Suprapubic skin (tissue), 4 donors: ENCODE results near the gene DUS2. TPM values are rescaled to one million over a fixed set of nuclear protein-coding genes. Genes with fewer than 3 reads are reported as not detected.

Experiments used
- DNase-seq, 2 donors: peaks; one replicate each; pipeline ENCODE4 v3.0.0-alpha.2; 2019; ENCODE audit warnings: low spot score in 2 of 2
- H3K27ac ChIP-seq: fragments of 200-600 bp; sonication (generic); one replicate; pipeline ENCODE4 v1.5.1; 2019
- H3K27me3 ChIP-seq: fragments of 200-600 bp; sonication (generic); one replicate; pipeline ENCODE4 v1.5.1; 2019
- H3K36me3 ChIP-seq: fragments of 200-600 bp; sonication (generic); one replicate; pipeline ENCODE4 v1.5.1; 2019
- H3K4me1 ChIP-seq: fragments of 200-600 bp; sonication (generic); one replicate; pipeline ENCODE4 v1.5.1; 2019
- H3K4me3 ChIP-seq: fragments of 200-600 bp; sonication (generic); one replicate; pipeline ENCODE4 v1.5.1; 2019; ENCODE audit warnings: mild to moderate bottlenecking
- H3K9me3 ChIP-seq: fragments of 200-600 bp; sonication (generic); one replicate; pipeline ENCODE4 v1.5.1; 2019
- CTCF ChIP-seq, 2 donors: fragments of 200-600 bp in 1 of 2; fragments of 450-650 bp in 1 of 2; sonication (generic) in 1 of 2; IDR thresholded peaks; one replicate each; pipeline ENCODE4 v1.5.1; 2016 to 2019; ENCODE audit warnings: antibody characterized with exemption in 2 of 2, mild to moderate bottlenecking in 1 of 2, moderate library complexity in 1 of 2
- EP300 ChIP-seq: sonication (generic); formaldehyde crosslinking; IDR thresholded peaks from one replicate; pipeline ENCODE4 v1.6.1; 2017; ENCODE audit warnings: antibody characterized with exemption
- POLR2A ChIP-seq, 2 donors: fragments of 450-650 bp; IDR thresholded peaks; one replicate each; pipeline ENCODE4 v1.6.1; 2017; ENCODE audit warnings: antibody characterized with exemption in 2 of 2, mild to moderate bottlenecking in 2 of 2, moderate library complexity in 2 of 2
- POLR2AphosphoS5 ChIP-seq, 3 donors: sonication (generic); formaldehyde crosslinking; IDR thresholded peaks; one replicate each; pipeline ENCODE4 v1.6.1; 2017; ENCODE audit warnings: antibody characterized with exemption in 3 of 3
- WGBS: methylation state at CpG from one replicate; pipeline ENCODE4 v1.1.5; 2018; 5-methylcytosine and 5-hydroxymethylcytosine counted together
- total RNA-seq, 4 donors: library from RNA; depleted of rRNA; stranded (reverse); fragments of >200 nt; gene quantifications; one replicate each; pipeline ENCODE4 v1.1.0, GENCODE V29; 2016

DUS2 gene
- total RNA-seq, 4 donors from 2014 or later = 14.4 to 21.6 (median 15.5) TPM

- 86% methylated on average over 2 of the region's 2 CpGs for WGBS
- TF ChIP-seq EP300 (no peak), POLR2AphosphoS5 (IDR thresholded peaks at IDR 0.05) (no peak), POLR2A (IDR thresholded peaks at IDR 0.05) (no peak), CTCF (IDR thresholded peaks at IDR 0.05) (no peak)
- Histone ChIP-seq H3K27ac (no peak overlapping the region), H3K4me1 (peaks cover 78% of the 10 kb centered on the region), H3K36me3 (no peaks in the 10 kb centered on the region), H3K27me3 (no peaks in the 10 kb centered on the region), H3K4me3 (peak overlapping the region; percentile 84), H3K9me3 (no peaks in the 10 kb centered on the region)
- no peak for DNase-seq
Observed at GRCh38 chr16:68087688-68088087, 64.6 kb downstream of the DUS2 start.

- Histone ChIP-seq H3K4me1 (peaks cover 81% of the 10 kb centered on the region), H3K36me3 (no peaks in the 10 kb centered on the region), H3K9me3 (no peaks in the 10 kb centered on the region), H3K4me3 (no peak overlapping the region), H3K27me3 (no peaks in the 10 kb centered on the region), H3K27ac (no peak overlapping the region)
- DNase-seq = no peak
- TF ChIP-seq EP300 (no peak), POLR2A (IDR thresholded peaks at IDR 0.05) (no peak), CTCF (IDR thresholded peaks at IDR 0.05) (no peak), POLR2AphosphoS5 (IDR thresholded peaks at IDR 0.05) (no peak)
- 83% methylated on average over 9 of the region's 9 CpGs for WGBS
Observed at GRCh38 chr16:68088130-68088972, 65.3 kb downstream of the DUS2 start.

GRCh38 chr16:68089067-68089466, 66.0 kb downstream of the DUS2 start:
- no peak overlapping the region for H3K4me3 ChIP-seq
- no peak for TF ChIP-seq POLR2AphosphoS5 (IDR thresholded peaks at IDR 0.05)
- no peak for TF ChIP-seq POLR2A (IDR thresholded peaks at IDR 0.05)
- no peak for TF ChIP-seq EP300
- no peak for TF ChIP-seq CTCF (IDR thresholded peaks at IDR 0.05)
- no peaks in the 10 kb centered on the region for H3K9me3 ChIP-seq
- peaks cover 81% of the 10 kb centered on the region for H3K4me1 ChIP-seq
- no peaks in the 10 kb centered on the region for H3K36me3 ChIP-seq
- DNase-seq = no peak
- H3K27me3 ChIP-seq = no peaks in the 10 kb centered on the region
- H3K27ac ChIP-seq = no peak overlapping the region
- WGBS = 78% methylated on average over 4 of the region's 4 CpGs

- WGBS = 46% methylated on average over 3 of the region's 3 CpGs
- no peaks in the 10 kb centered on the region for H3K9me3 ChIP-seq
- no peak for DNase-seq
- no peaks in the 10 kb centered on the region for H3K36me3 ChIP-seq
- H3K27ac ChIP-seq = no peak overlapping the region
- H3K4me3 ChIP-seq = no peak overlapping the region
- no peaks in the 10 kb centered on the region for H3K27me3 ChIP-seq
- peaks cover 84% of the 10 kb centered on the region for H3K4me1 ChIP-seq
- TF ChIP-seq EP300 (no peak), CTCF (IDR thresholded peaks at IDR 0.05) (no peak), POLR2AphosphoS5 (IDR thresholded peaks at IDR 0.05) (no peak), POLR2A (IDR thresholded peaks at IDR 0.05) (no peak)
Observed at GRCh38 chr16:68090130-68090529, 67.0 kb downstream of the DUS2 start.

GRCh38 chr16:68090533-68090932, 67.4 kb downstream of the DUS2 start:
- Histone ChIP-seq H3K27ac (no peak overlapping the region), H3K4me3 (no peak overlapping the region), H3K4me1 (peaks cover 86% of the 10 kb centered on the region), H3K27me3 (no peaks in the 10 kb centered on the region), H3K36me3 (no peaks in the 10 kb centered on the region), H3K9me3 (no peaks in the 10 kb centered on the region)
- 27% methylated on average over 3 of the region's 3 CpGs for WGBS
- DNase-seq = no peak
- TF ChIP-seq EP300 (no peak), POLR2A (IDR thresholded peaks at IDR 0.05) (no peak), CTCF (IDR thresholded peaks at IDR 0.05) (no peak), POLR2AphosphoS5 (IDR thresholded peaks at IDR 0.05) (no peak)
